Fibroblast of peridontal ligament (primary cell): Measurements from ENCODE around the gene ZSWIM6.

Experiments
- DNase-seq: peaks from one replicate; pipeline ENCODE4 v3.0.0-alpha.2; 2010; ENCODE audit errors: extremely low read depth

ZSWIM6 gene

GRCh38 chr5:61482980-61483379 lies 150.9 kb downstream of the ZSWIM6 start:
- no peak for DNase-seq

- peak; percentile 16 for DNase-seq
These were observed 154.4 kb downstream of the ZSWIM6 start for GRCh38 chr5:61486476-61486875.

GRCh38 chr5:61489574-61489973 lies 157.5 kb downstream of the ZSWIM6 start:
- DNase-seq, result no peak

- no peak for DNase-seq
These were observed 159.8 kb downstream of the ZSWIM6 start for GRCh38 chr5:61491861-61492260.

- DNase-seq, result no peak
These were observed 161.9 kb downstream of the ZSWIM6 start for GRCh38 chr5:61493973-61494372.

- no peak for DNase-seq
These were observed 164.4 kb downstream of the ZSWIM6 start for GRCh38 chr5:61496446-61496845.

- peak; percentile 26 for DNase-seq
These were observed 164.8 kb downstream of the ZSWIM6 start for GRCh38 chr5:61496860-61497259.

GRCh38 chr5:61498121-61498520 lies 166.1 kb downstream of the ZSWIM6 start:
- no peak for DNase-seq

- DNase-seq, result no peak
These were observed 169.9 kb downstream of the ZSWIM6 start for GRCh38 chr5:61501971-61502370.

- DNase-seq, result no peak
These were observed 172.2 kb downstream of the ZSWIM6 start for GRCh38 chr5:61504143-61504770.

GRCh38 chr5:61505281-61505680 lies 173.2 kb downstream of the ZSWIM6 start:
- DNase-seq, result no peak

- no peak for DNase-seq
These were observed 175.2 kb downstream of the ZSWIM6 start for GRCh38 chr5:61507232-61507631.

- no peak for DNase-seq
These were observed 184.9 kb downstream of the ZSWIM6 start for GRCh38 chr5:61516946-61517345.

- DNase-seq, result no peak
These were observed 187.7 kb downstream of the ZSWIM6 start for GRCh38 chr5:61519728-61520277.

GRCh38 chr5:61523073-61523472 lies 191.0 kb downstream of the ZSWIM6 start:
- DNase-seq, result no peak

GRCh38 chr5:61523997-61524396 lies 191.9 kb downstream of the ZSWIM6 start:
- no peak for DNase-seq

GRCh38 chr5:61525512-61526206 lies 193.6 kb downstream of the ZSWIM6 start:
- no peak for DNase-seq

- no peak for DNase-seq
These were observed 194.1 kb downstream of the ZSWIM6 start for GRCh38 chr5:61526207-61526519.

GRCh38 chr5:61532983-61533382 lies 200.9 kb downstream of the ZSWIM6 start:
- no peak for DNase-seq

- DNase-seq, result no peak
These were observed 202.6 kb downstream of the ZSWIM6 start for GRCh38 chr5:61534481-61535267.

- no peak for DNase-seq
These were observed 203.8 kb downstream of the ZSWIM6 start for GRCh38 chr5:61535828-61536227.

GRCh38 chr5:61536922-61537321 lies 204.9 kb downstream of the ZSWIM6 start:
- DNase-seq, result no peak
